Stimulated activated CD4-positive, alpha-beta T cell treated with anti-CD3 and anti-CD28 coated beads, Interleukin-2, amount 100 ng/mL, for 48 hours (primary cell): ENCODE data around the gene CBX4.

Source experiments
- DNase-seq, 2 donors: peaks; one replicate each; pipeline ENCODE4 v3.0.0-alpha.2; 2020

Gene CBX4

GRCh38 chr17:79785900-79786810, 53.1 kb downstream of the CBX4 start:
- DNase-seq: no peak

- DNase-seq: no peak
These were observed 54.0 kb downstream of the CBX4 start for GRCh38 chr17:79785017-79785899.

GRCh38 chr17:79784353-79785016, 54.8 kb downstream of the CBX4 start:
- DNase-seq: no peak

- DNase-seq: no peak
These were observed 55.3 kb downstream of the CBX4 start for GRCh38 chr17:79783891-79784290.
